Brain microvascular endothelial cell (primary cell): ENCODE data around the gene MAU2.

Experiments used
- DNase-seq: peaks from one replicate; pipeline ENCODE4 v3.0.0-alpha.2; 2020
- H3K27ac ChIP-seq: fragments of 250-450 bp; sonication (Bioruptor Pico); 2 replicates; pipeline ENCODE4 v1.5.1; 2020; ENCODE audit warnings: mild to moderate bottlenecking, moderate library complexity
- H3K27me3 ChIP-seq: fragments of 250-450 bp; sonication (Bioruptor Pico); replicated peaks from 2 replicates; pipeline ENCODE4 v1.5.1; 2020; ENCODE audit warnings: mild to moderate bottlenecking
- H3K36me3 ChIP-seq: fragments of 250-450 bp; sonication (Bioruptor Pico); replicated peaks from 2 replicates; pipeline ENCODE4 v1.5.1; 2020; ENCODE audit warnings: mild to moderate bottlenecking
- H3K4me3 ChIP-seq: 2 replicates; pipeline ENCODE4 v1.5.1; 2011; ENCODE audit warnings: low read depth, mild to moderate bottlenecking, control low read depth, low read length, moderate library complexity
- CTCF ChIP-seq: IDR thresholded peaks from 2 replicates; pipeline ENCODE4 v1.5.1; 2011; ENCODE audit warnings: low read depth, mild to moderate bottlenecking, moderate library complexity, low read length, control low read depth, inconsistent platforms; ENCODE audit errors: missing control alignments
- in situ Hi-C: cut with HindIII; loops from 2 replicates; pipeline ENCODE4 v1.10.0; 2017; ENCODE audit warnings: low sequenced_read_pairs, low pct_ligation_motif_present

The MAU2 gene

GRCh38 chr19:19352823-19353222 lies 32.2 kb downstream of the MAU2 start:
- in situ Hi-C loops, result no loop called here
- Histone ChIP-seq H3K4me3 (no peak overlapping the region), H3K36me3 (peaks cover 60% of the 10 kb centered on the region)

DNA sequence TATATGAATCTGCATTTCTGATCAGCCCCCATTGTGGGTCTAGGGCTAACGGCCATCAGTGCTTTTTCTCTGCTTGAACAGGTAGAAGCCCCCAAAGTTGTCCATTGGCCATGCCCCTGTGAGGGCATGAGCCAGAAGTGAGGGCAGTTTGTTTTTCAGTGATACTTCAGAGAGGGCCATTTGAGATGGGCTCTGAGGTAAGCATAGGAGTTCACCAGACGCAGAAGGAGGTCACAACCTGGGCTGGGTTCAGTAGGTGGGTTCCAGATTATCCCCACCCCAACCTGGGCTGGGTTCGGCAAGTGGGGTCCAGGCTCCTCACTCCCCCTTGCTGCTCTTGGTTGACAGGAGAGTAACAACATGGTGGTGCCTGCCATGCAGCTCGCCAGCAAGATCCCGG lies 33.4 kb downstream of the MAU2 start:
- no peak for DNase-seq
- H3K27ac ChIP-seq, result no peak overlapping the region
- peaks cover 51% of the 10 kb centered on the region for H3K36me3 ChIP-seq
- no peak overlapping the region for H3K4me3 ChIP-seq
- H3K27me3 ChIP-seq, result no peaks in the 10 kb centered on the region
- in situ Hi-C loops, result no loop called here
- no peak for TF ChIP-seq CTCF

More at GRCh38 chr19:19352823-19353222, 32.2 kb downstream of the MAU2 start:
- no peak for TF ChIP-seq CTCF
- no peak for DNase-seq
- H3K27me3 ChIP-seq, result no peaks in the 10 kb centered on the region
- H3K27ac ChIP-seq, result no peak overlapping the region

GRCh38 chr19:19354932-19355331 lies 34.3 kb downstream of the MAU2 start:
- in situ Hi-C loops, result no loop called here
- no peak for DNase-seq
- TF ChIP-seq CTCF, result no peak
- Histone ChIP-seq H3K27ac (no peak overlapping the region), H3K36me3 (peaks cover 44% of the 10 kb centered on the region), H3K27me3 (no peaks in the 10 kb centered on the region), H3K4me3 (no peak overlapping the region)

DNA sequence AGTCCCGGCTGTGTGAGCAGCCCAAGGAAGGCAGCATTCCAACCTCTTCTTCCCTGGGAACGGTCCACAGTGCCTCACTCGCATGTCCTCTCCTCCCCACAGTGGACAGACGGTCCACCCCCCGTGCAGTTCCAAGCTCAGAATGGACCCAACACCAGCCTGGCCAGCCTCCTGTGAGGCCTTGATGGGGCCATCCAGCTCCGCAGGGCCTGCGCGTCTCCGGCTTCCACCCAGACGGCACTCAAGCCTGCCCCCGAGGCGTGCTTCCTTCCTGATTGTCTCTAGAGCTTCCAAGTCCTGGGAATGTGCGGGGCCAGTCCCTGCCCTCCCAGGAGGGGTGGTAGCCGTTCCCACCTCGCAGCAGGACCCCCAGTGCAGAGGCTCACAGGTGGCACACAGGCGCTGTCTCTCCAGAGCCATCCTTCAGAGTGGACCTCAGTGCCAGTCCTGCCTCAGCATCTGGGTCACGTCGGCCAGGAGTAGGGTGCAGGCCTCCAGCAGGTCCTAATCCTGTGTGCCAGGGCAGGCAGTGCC lies 35.0 kb downstream of the MAU2 start:
- no peak overlapping the region for H3K4me3 ChIP-seq
- no peak for DNase-seq
- no peak overlapping the region for H3K27ac ChIP-seq
- H3K36me3 ChIP-seq, result peaks cover 42% of the 10 kb centered on the region
- TF ChIP-seq CTCF, result no peak
- in situ Hi-C loops, result no loop called here
- H3K27me3 ChIP-seq, result no peaks in the 10 kb centered on the region

DNA sequence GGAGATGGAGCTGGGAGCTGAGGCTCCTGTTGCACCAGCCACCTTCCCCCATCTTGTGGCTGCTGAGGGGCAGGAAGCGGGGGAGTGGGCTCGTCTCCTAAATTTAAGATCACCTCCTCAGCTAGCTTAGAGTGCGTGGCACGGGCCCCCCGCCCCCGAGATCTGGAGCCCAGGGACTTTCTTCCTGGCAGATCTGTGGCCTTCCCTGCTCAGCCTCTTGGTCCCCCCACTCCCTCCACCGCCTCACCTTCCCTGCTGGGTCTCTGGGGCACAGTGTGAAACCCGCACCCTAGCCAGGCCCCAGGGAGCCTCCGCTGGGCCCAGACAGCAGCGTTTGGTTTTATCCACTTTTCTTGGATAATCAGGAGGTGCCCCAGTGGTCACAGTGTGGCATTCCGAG lies 35.9 kb downstream of the MAU2 start:
- H3K27ac ChIP-seq, result no peak overlapping the region
- peaks cover 36% of the 10 kb centered on the region for H3K36me3 ChIP-seq
- no peak for DNase-seq

More for the DNA sequence above, 35.9 kb downstream of the MAU2 start:
- no peak for TF ChIP-seq CTCF
- in situ Hi-C loops, result no loop called here
- Histone ChIP-seq H3K27me3 (no peaks in the 10 kb centered on the region), H3K4me3 (no peak overlapping the region)
